Lung (tissue), 12 donors: ENCODE measurements around the gene YIPF7. TPM values are rescaled to one million over a fixed set of nuclear protein-coding genes. Genes with fewer than 3 reads are reported as not detected.

ENCODE experiments used
- ATAC-seq: fragments of 200-7000 bp; cut with Tn5 transposase; one replicate; pipeline ENCODE4 v1.9.1; 2020; ENCODE audit warnings: moderate number of reproducible peaks; ENCODE audit not compliant: insufficient read depth, low FRiP score
- DNase-seq, 3 donors: peaks; one replicate each; pipeline ENCODE4 v3.0.0-alpha.2; 2013 to 2017
- H3K27ac ChIP-seq, 2 donors: one replicate each; pipeline ENCODE4 v1.5.1; 2013; ENCODE audit warnings: mild to moderate bottlenecking in 2 of 2, moderate library complexity in 2 of 2, control low read depth in 1 of 2, inconsistent platforms in 1 of 2, low read depth in 1 of 2, low read length in 1 of 2
- H3K27me3 ChIP-seq, 3 donors: one replicate each; pipeline ENCODE4 v1.5.1; 2013; ENCODE audit warnings: low read length in 2 of 3; ENCODE audit not compliant: control insufficient read depth in 3 of 3, insufficient read depth in 3 of 3
- H3K36me3 ChIP-seq, 4 donors: one replicate each; pipeline ENCODE4 v1.5.1; 2013; ENCODE audit warnings: low read length in 4 of 4, mild to moderate bottlenecking in 1 of 4, moderate library complexity in 1 of 4; ENCODE audit not compliant: control insufficient read depth in 4 of 4, insufficient read depth in 4 of 4
- H3K4me1 ChIP-seq, 5 donors: one replicate each; pipeline ENCODE4 v1.5.1; 2013; ENCODE audit warnings: low read length in 5 of 5, mild to moderate bottlenecking in 2 of 5, moderate library complexity in 1 of 5; ENCODE audit not compliant: control insufficient read depth in 5 of 5, insufficient read depth in 5 of 5
- H3K4me3 ChIP-seq: one replicate; pipeline ENCODE4 v1.5.1; 2013; ENCODE audit warnings: mild to moderate bottlenecking, control low read depth, moderate library complexity
- H3K9ac ChIP-seq, 2 donors: one replicate each; pipeline ENCODE4 v1.5.1; 2013; ENCODE audit warnings: low read length in 2 of 2, control low read depth in 1 of 2; ENCODE audit not compliant: insufficient read depth in 1 of 2
- H3K9me3 ChIP-seq, 4 donors: one replicate each; pipeline ENCODE4 v1.5.1; 2013; ENCODE audit warnings: low read length in 3 of 4, mild to moderate bottlenecking in 1 of 4, moderate library complexity in 1 of 4; ENCODE audit not compliant: control insufficient read depth in 4 of 4, insufficient read depth in 3 of 4
- CTCF ChIP-seq: IDR thresholded peaks from 2 replicates; pipeline ENCODE4 v1.5.1; 2012; ENCODE audit warnings: mild to moderate bottlenecking; ENCODE audit errors: control extremely low read depth, extremely low read depth
- WGBS, 2 donors: extraction: QIAGEN DNeasy Blood & Tissue Kit; methylation state at CpG; one replicate each; pipeline ENCODE4 v1.1.7; 2013; 5-methylcytosine and 5-hydroxymethylcytosine counted together
- polyA plus RNA-seq, 2 donors: library from polyadenylated mRNA; stranded (reverse); fragments of 200-250 nt; gene quantifications; one replicate each; pipeline ENCODE4 v1.2.1, GENCODE V29; 2013
- total RNA-seq, 2 donors: library from RNA; depleted of rRNA in 1 of 2; stranded (reverse); fragments of >200 nt in 1 of 2; gene quantifications; one replicate each; pipeline ENCODE4 v1.2.1, GENCODE V29; 2014 to 2021
- donor health status: control.
- donor health status: control.
- donor health status: Bipolar disorder and iron deficiency.
- donor health status: healthy.
- donor health status: DM: yes; HTN: yes; CAD: no.

YIPF7 gene
- total and polyA plus RNA-seq, 4 donors, result not detected

- Histone ChIP-seq H3K27me3 (no peaks in the 10 kb centered on the region), H3K27ac (peak overlapping the region; percentile 96 to 98), H3K4me1 (peaks cover 0 to 26% (median 3%) of the 10 kb centered on the region in 5 donors), H3K9ac (peak overlapping the region; percentile 95 to 99), H3K36me3 (peaks cover 0 to 9% (median 3%) of the 10 kb centered on the region in 4 donors), H3K4me3 (peak overlapping the region; percentile 93), H3K9me3 (no peaks in the 10 kb centered on the region)
- ATAC-seq (no peak), DNase-seq (peak in 1 of 3 donors; percentile 5)
- WGBS, 2 donors, result 0 to 2% methylated on average over 3 of the region's 3 CpGs
- no peak for TF ChIP-seq CTCF
Observed at GRCh38 chr4:44679060-44679459, 27.6 kb upstream of the YIPF7 start.

GRCh38 chr4:44678094-44679041, 26.9 kb upstream of the YIPF7 start, which contains the start of gene GUF1:
Gene GUF1, plus strand, starts transcription at chr4:44678420. Its CDS starts 203 bp downstream, at chr4:44678623.
- no peaks in the 10 kb centered on the region for H3K27me3 ChIP-seq
- no peaks in the 10 kb centered on the region for H3K9me3 ChIP-seq
- 0% methylated on average over 57 of the region's 57 CpGs for WGBS, 2 donors
- peaks cover 0 to 26% (median 3%) of the 10 kb centered on the region in 5 donors for H3K4me1 ChIP-seq
- H3K4me3 ChIP-seq, result peak within 1 kb of the TSS; percentile 93
- H3K36me3 ChIP-seq, result peaks cover 0 to 6% (median 2%) of the 10 kb centered on the region in 4 donors
- ATAC-seq (peak; percentile 96), DNase-seq (peak; percentile 92 to 96 (median 95))
- H3K27ac ChIP-seq, result peak within 1 kb of the TSS; percentile 96 to 98
- TF ChIP-seq CTCF, result no peak
- H3K9ac ChIP-seq, result peak within 1 kb of the TSS; percentile 95 to 99

GRCh38 chr4:44675366-44675765, 23.9 kb upstream of the YIPF7 start:
- no peak for ATAC-seq
- no peak for TF ChIP-seq CTCF
- DNase-seq, result no peak
- Histone ChIP-seq H3K4me3 (no peak overlapping the region), H3K4me1 (peaks cover 0 to 21% (median 0%) of the 10 kb centered on the region in 5 donors), H3K27ac (no peak overlapping the region), H3K27me3 (no peaks in the 10 kb centered on the region), H3K9me3 (no peaks in the 10 kb centered on the region), H3K9ac (no peak overlapping the region), H3K36me3 (no peaks in the 10 kb centered on the region)
- 67 to 73% methylated on average over 5 of the region's 5 CpGs for WGBS, 2 donors
